DND-41 (cell line): ENCODE results near the gene RBM19.

ENCODE experiments used
- ATAC-seq: fragments of 200-7000 bp; cut with Tn5 transposase; 3 replicates; pipeline ENCODE4 v1.9.1; 2021; ENCODE audit warnings: low read depth; ENCODE audit not compliant: insufficient read depth
- DNase-seq: peaks from one replicate; pipeline ENCODE4 v3.0.0-alpha.2; 2020
- H2AFZ ChIP-seq: 2 replicates; pipeline ENCODE4 v1.6.0; 2012; ENCODE audit warnings: low read depth, low read length
- H3K27ac ChIP-seq: 2 replicates; pipeline ENCODE4 v1.5.1; 2012; ENCODE audit warnings: low read length, inconsistent platforms
- H3K27me3 ChIP-seq: fragments of 200-600 bp; sonication (generic); 2 replicates; pipeline ENCODE4 v1.6.0; 2012; ENCODE audit warnings: low read length, mild to moderate bottlenecking, inconsistent platforms; ENCODE audit not compliant: insufficient read depth, poor library complexity
- H3K36me3 ChIP-seq: 2 replicates; pipeline ENCODE4 v1.5.1; 2012; ENCODE audit warnings: low read length, inconsistent platforms; ENCODE audit not compliant: insufficient read depth
- H3K4me1 ChIP-seq: 2 replicates; pipeline ENCODE4 v1.5.1; 2012; ENCODE audit warnings: mild to moderate bottlenecking, low read length; ENCODE audit not compliant: insufficient read depth
- H3K4me2 ChIP-seq: 2 replicates; pipeline ENCODE4 v1.6.0; 2012; ENCODE audit warnings: mild to moderate bottlenecking, moderate library complexity, low read length, inconsistent platforms; ENCODE audit not compliant: insufficient read depth
- H3K4me3 ChIP-seq, 2 experiments: fragments of 200-600 bp in 1 of 2; shearing (Covaris generic) in 1 of 2; 2 replicates each; pipeline ENCODE4 v1.5.1; 2012 to 2016; ENCODE audit warnings: inconsistent platforms in 2 of 2, low read length in 2 of 2, mild to moderate bottlenecking in 2 of 2, low read depth in 1 of 2, moderate library complexity in 1 of 2
- H3K79me2 ChIP-seq: 2 replicates; pipeline ENCODE4 v1.6.0; 2012; ENCODE audit warnings: low read length, inconsistent platforms; ENCODE audit not compliant: insufficient read depth
- H3K9ac ChIP-seq: 2 replicates; pipeline ENCODE4 v1.6.0; 2012; ENCODE audit warnings: low read depth, mild to moderate bottlenecking, inconsistent platforms, low read length, moderate library complexity
- H3K9me3 ChIP-seq: 2 replicates; pipeline ENCODE4 v1.5.1; 2012; ENCODE audit warnings: low read length, moderate library complexity, mild to moderate bottlenecking, inconsistent platforms; ENCODE audit not compliant: insufficient read depth, severe bottlenecking
- H4K20me1 ChIP-seq: 2 replicates; pipeline ENCODE4 v1.6.0; 2012; ENCODE audit warnings: low read length; ENCODE audit not compliant: insufficient read depth
- EZH2 ChIP-seq: IDR thresholded peaks from 3 replicates; pipeline ENCODE4 v1.6.1; 2012; ENCODE audit warnings: borderline replicate concordance, low read depth, mild to moderate bottlenecking, moderate library complexity, low read length, inconsistent platforms; ENCODE audit not compliant: severe bottlenecking
- TF ChIP-seq, protein P1 (sequence below): IDR thresholded peaks from 2 replicates; pipeline ENCODE4 v1.5.1; 2012; ENCODE audit warnings: borderline replicate concordance, low read length, moderate library complexity, mild to moderate bottlenecking; ENCODE audit not compliant: poor library complexity, severe bottlenecking; ENCODE audit errors: extremely low read depth

RBM19 gene

DNA sequence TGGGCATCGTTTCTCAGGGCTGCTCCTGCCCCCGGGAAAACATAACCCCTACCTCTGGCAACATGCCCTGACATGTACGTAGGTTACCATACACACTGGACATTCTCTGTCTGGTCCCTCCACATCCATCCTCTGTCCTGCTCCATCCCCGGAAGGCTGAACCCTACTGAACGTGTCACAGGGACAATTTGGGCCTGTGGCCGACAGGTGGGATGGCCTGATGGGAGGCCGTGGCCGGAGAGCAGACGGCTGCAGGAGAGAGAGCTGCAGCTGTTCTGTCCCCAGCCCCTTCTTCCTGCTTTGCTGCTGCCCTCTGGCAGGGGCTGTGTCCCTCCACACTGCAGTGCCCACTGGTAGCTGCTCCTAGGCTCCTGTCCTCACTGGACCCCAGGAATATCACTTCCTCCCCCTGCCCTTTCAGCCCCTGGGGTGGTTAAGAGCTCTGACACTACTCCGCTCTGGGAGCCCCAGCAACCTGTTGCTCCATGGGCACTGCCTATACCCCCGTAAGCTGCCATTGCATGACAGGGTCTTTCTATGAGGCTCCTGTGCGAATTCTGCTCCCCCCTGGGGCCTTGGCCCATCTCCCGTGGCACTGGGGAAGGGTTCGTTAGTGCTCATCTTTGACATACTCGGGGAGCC lies 125.6 kb downstream of the RBM19 start:
- Histone ChIP-seq H3K9ac (no peak overlapping the region), H3K79me2 (no peaks in the 10 kb centered on the region), H3K27me3 (no peaks in the 10 kb centered on the region), H3K27ac (no peak overlapping the region), H3K4me3 (no peak overlapping the region), H4K20me1 (peaks cover 2% of the 10 kb centered on the region; the same call in 1 of the 2 replicates), H3K9me3 (no peaks in the 10 kb centered on the region), H3K36me3 (peaks cover 16% of the 10 kb centered on the region), H3K4me2 (no peak overlapping the region), H2AFZ (no peak overlapping the region), H3K4me1 (no peaks in the 10 kb centered on the region)
- TF ChIP-seq, protein P1, sequence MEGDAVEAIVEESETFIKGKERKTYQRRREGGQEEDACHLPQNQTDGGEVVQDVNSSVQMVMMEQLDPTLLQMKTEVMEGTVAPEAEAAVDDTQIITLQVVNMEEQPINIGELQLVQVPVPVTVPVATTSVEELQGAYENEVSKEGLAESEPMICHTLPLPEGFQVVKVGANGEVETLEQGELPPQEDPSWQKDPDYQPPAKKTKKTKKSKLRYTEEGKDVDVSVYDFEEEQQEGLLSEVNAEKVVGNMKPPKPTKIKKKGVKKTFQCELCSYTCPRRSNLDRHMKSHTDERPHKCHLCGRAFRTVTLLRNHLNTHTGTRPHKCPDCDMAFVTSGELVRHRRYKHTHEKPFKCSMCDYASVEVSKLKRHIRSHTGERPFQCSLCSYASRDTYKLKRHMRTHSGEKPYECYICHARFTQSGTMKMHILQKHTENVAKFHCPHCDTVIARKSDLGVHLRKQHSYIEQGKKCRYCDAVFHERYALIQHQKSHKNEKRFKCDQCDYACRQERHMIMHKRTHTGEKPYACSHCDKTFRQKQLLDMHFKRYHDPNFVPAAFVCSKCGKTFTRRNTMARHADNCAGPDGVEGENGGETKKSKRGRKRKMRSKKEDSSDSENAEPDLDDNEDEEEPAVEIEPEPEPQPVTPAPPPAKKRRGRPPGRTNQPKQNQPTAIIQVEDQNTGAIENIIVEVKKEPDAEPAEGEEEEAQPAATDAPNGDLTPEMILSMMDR, result no peak
- no peak for TF ChIP-seq EZH2
- ATAC-seq (no peak), DNase-seq (no peak)

DNA sequence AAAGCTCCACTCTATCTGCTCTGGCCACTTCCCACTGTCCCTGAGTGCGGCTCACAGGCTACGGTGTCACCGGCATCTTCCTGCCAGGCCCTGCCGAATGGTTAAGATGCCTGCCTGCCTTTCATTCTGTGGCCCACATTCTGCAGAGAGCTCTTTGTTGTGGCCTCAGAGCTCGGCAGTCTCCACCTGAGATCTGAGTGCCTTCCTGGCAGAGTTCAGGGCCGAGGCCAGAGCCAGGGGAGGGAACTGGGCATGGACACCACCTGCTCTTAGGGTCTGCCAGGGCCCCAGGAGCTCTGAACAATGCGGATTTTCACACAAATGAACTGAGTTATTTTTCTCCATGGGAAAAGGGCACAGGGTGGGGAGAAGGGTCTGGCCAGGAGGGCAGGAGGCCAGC lies 127.2 kb downstream of the RBM19 start:
- H3K9me3 ChIP-seq, result no peaks in the 10 kb centered on the region
- H3K36me3 ChIP-seq, result peaks cover 8% of the 10 kb centered on the region
- no peak overlapping the region for H2AFZ ChIP-seq
- no peaks in the 10 kb centered on the region for H3K4me1 ChIP-seq
- H3K27me3 ChIP-seq, result no peaks in the 10 kb centered on the region
- H3K27ac ChIP-seq, result no peak overlapping the region
- peaks cover 5% of the 10 kb centered on the region; the same call in 1 of the 2 replicates for H4K20me1 ChIP-seq
- ATAC-seq (peak; percentile 35; the same call in 2 of the 3 replicates), DNase-seq (no peak)
- no peak overlapping the region for H3K9ac ChIP-seq
- no peak for TF ChIP-seq EZH2
- TF ChIP-seq, protein P1, result no peak
- H3K4me2 ChIP-seq, result no peak overlapping the region
- no peaks in the 10 kb centered on the region for H3K79me2 ChIP-seq
- no peak overlapping the region for H3K4me3 ChIP-seq

DNA sequence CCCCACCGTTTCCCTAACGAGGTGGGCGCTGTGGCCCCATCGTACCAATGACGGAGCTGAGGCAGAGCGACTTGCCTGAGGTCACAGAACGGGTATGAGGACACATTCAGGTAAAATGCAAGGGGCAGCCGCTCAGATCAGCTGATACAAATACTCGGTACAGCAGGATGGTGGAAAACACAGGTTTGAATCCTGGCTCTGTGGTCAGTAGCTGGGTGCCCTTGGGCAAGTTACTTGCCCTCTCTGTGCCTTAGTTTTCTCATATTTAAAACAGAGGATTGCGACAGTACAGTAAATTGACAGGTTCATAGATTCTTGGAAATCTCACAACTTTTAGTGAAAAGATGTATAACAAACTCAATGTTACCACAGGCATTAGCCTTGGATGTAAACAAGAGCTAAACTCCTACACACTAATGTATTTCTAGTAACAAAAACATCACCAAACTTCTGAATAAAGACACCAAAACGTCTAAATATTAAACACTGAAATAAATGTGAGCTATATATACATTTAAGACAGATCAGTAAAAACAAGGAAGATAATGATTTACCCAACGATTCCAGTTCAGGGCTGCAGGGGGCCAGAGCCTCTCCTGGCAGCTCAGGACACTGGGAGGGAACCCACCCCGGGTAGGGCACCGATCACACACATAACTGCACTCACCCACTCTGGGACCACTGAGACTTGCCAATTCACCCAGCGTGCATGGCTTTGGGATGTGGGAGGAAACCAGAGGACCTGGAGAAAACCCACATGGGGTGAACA lies 128.4 kb downstream of the RBM19 start:
- no peak for TF ChIP-seq EZH2
- TF ChIP-seq, protein P1, result no peak
- no peak for DNase-seq
- Histone ChIP-seq H3K9me3 (no peaks in the 10 kb centered on the region), H3K27ac (no peak overlapping the region), H3K9ac (no peak overlapping the region), H2AFZ (no peak overlapping the region), H3K4me3 (no peak overlapping the region), H4K20me1 (peaks cover 5% of the 10 kb centered on the region; the same call in 1 of the 2 replicates), H3K4me2 (no peak overlapping the region), H3K79me2 (no peaks in the 10 kb centered on the region), H3K27me3 (no peaks in the 10 kb centered on the region), H3K36me3 (no peaks in the 10 kb centered on the region; the same call in none of the 2 replicates), H3K4me1 (no peaks in the 10 kb centered on the region)
- ATAC-seq, result no peak
